Measurements from ENCODE around the gene USP24.
A peak's percentile ranks its signal among the peaks of the same experiment; 100 is the strongest.
"Not testable (repeated sequence)": the region's sequence is repeated elsewhere in the genome, so short reads cannot be mapped to it uniquely, and the experiment has no call there.

USP24 gene

GRCh38 chr1:55233145-55233777 is 18.1 kb upstream of the USP24 start:
- H3K56ac ChIP-seq (ENCODE audit: low read length) = peak overlapping the region; percentile 68
- peak overlapping the region; percentile 47 for H3K27ac ChIP-seq (ENCODE audit: low read depth, low read length)
- no peaks in the 10 kb centered on the region for H3K27me3 ChIP-seq (ENCODE audit: insufficient read depth, low read length, poor library complexity)
- DNase-seq = peak; percentile 95
- H3K4me3 ChIP-seq (ENCODE audit: low read length) = no peak overlapping the region
- H2BK5ac ChIP-seq (ENCODE audit: low read length) = peak overlapping the region; percentile 93
- H3K23ac ChIP-seq (ENCODE audit: low read length) = no peak overlapping the region
- no peak overlapping the region for H2BK15ac ChIP-seq (replicated peaks; ENCODE audit: low read depth)
- H3K4ac ChIP-seq (ENCODE audit: low read depth, low read length) = no peak overlapping the region
- no peak overlapping the region for H4K8ac ChIP-seq (ENCODE audit: low read depth, low read length)
- H3K4me1 ChIP-seq (ENCODE audit: control insufficient read depth, low read depth, low read length) = peaks cover 12% of the 10 kb centered on the region
- peak overlapping the region; percentile 10 for H3K18ac ChIP-seq (ENCODE audit: low read length)
- H2AK5ac ChIP-seq (ENCODE audit: low read length) = peak overlapping the region; percentile 57
- no peaks in the 10 kb centered on the region for H3K79me2 ChIP-seq (ENCODE audit: control insufficient read depth, insufficient read depth, low read length)
- H3K36me3 ChIP-seq (ENCODE audit: control insufficient read depth, insufficient read depth, low read length) = no peaks in the 10 kb centered on the region
- no peak overlapping the region for H3K4me2 ChIP-seq (ENCODE audit: low read length)
- peak overlapping the region; percentile 44 for H4K5ac ChIP-seq (ENCODE audit: low read length)
- no peak overlapping the region for H3K9ac ChIP-seq (ENCODE audit: low read length)
- no peaks in the 10 kb centered on the region for H3K79me1 ChIP-seq (ENCODE audit: low read length)
- no CpG with 5 or more reads among the region's 5 CpGs for WGBS (ENCODE audit: extremely low coverage, insufficient coverage, low lambda C conversion rate)
- peak overlapping the region; percentile 2 for H2BK120ac ChIP-seq (ENCODE audit: low read depth, low read length)

GRCh38 chr1:55232448-55233144 is 17.4 kb upstream of the USP24 start:
- no peak overlapping the region for H2BK15ac ChIP-seq (replicated peaks; ENCODE audit: low read depth)
- no peak overlapping the region for H3K9ac ChIP-seq (ENCODE audit: low read length)
- no peak overlapping the region for H4K5ac ChIP-seq (ENCODE audit: low read length)
- no peak overlapping the region for H2BK5ac ChIP-seq (ENCODE audit: low read length)
- peaks cover 12% of the 10 kb centered on the region for H3K4me1 ChIP-seq (ENCODE audit: control insufficient read depth, low read depth, low read length)
- no peak overlapping the region for H3K4ac ChIP-seq (ENCODE audit: low read depth, low read length)
- H4K8ac ChIP-seq (ENCODE audit: low read depth, low read length) = no peak overlapping the region
- H2AK5ac ChIP-seq (ENCODE audit: low read length) = no peak overlapping the region
- H3K27ac ChIP-seq (ENCODE audit: low read depth, low read length) = no peak overlapping the region
- no peaks in the 10 kb centered on the region for H3K27me3 ChIP-seq (ENCODE audit: insufficient read depth, low read length, poor library complexity)
- no peaks in the 10 kb centered on the region for H3K79me2 ChIP-seq (ENCODE audit: control insufficient read depth, insufficient read depth, low read length)
- no peaks in the 10 kb centered on the region for H3K36me3 ChIP-seq (ENCODE audit: control insufficient read depth, insufficient read depth, low read length)
- DNase-seq = peak; percentile 39
- no peak overlapping the region for H3K23ac ChIP-seq (ENCODE audit: low read length)
- no CpG with 5 or more reads among the region's 6 CpGs for WGBS (ENCODE audit: extremely low coverage, insufficient coverage, low lambda C conversion rate)
- H3K79me1 ChIP-seq (ENCODE audit: low read length) = no peaks in the 10 kb centered on the region
- no peak overlapping the region for H3K4me3 ChIP-seq (ENCODE audit: low read length)
- H3K18ac ChIP-seq (ENCODE audit: low read length) = peak overlapping the region; percentile 2
- no peak overlapping the region for H2BK120ac ChIP-seq (ENCODE audit: low read depth, low read length)
- peak overlapping the region; percentile 17 for H3K56ac ChIP-seq (ENCODE audit: low read length)
- no peak overlapping the region for H3K4me2 ChIP-seq (ENCODE audit: low read length)

GRCh38 chr1:55231745-55232144 is 16.6 kb upstream of the USP24 start:
- no CpG with 5 or more reads among the region's 3 CpGs for WGBS (ENCODE audit: extremely low coverage, insufficient coverage, low lambda C conversion rate)
- Histone ChIP-seq H3K9ac (ENCODE audit: low read length) (no peak overlapping the region), H3K27me3 (ENCODE audit: insufficient read depth, low read length, poor library complexity) (no peaks in the 10 kb centered on the region), H3K27ac (ENCODE audit: low read depth, low read length) (no peak overlapping the region), H3K4me2 (ENCODE audit: low read length) (no peak overlapping the region), H4K5ac (ENCODE audit: low read length) (no peak overlapping the region), H3K18ac (ENCODE audit: low read length) (peak overlapping the region; percentile 84), H3K4me1 (ENCODE audit: control insufficient read depth, low read depth, low read length) (peaks cover 12% of the 10 kb centered on the region), H2BK5ac (ENCODE audit: low read length) (no peak overlapping the region), H4K8ac (ENCODE audit: low read depth, low read length) (no peak overlapping the region), H3K23ac (ENCODE audit: low read length) (no peak overlapping the region), H3K79me2 (ENCODE audit: control insufficient read depth, insufficient read depth, low read length) (no peaks in the 10 kb centered on the region), H2BK120ac (ENCODE audit: low read depth, low read length) (no peak overlapping the region), H2BK15ac (replicated peaks; ENCODE audit: low read depth) (peak overlapping the region; percentile 99), H3K56ac (ENCODE audit: low read length) (no peak overlapping the region), H2AK5ac (ENCODE audit: low read length) (no peak overlapping the region), H3K4me3 (ENCODE audit: low read length) (no peak overlapping the region), H3K4ac (ENCODE audit: low read depth, low read length) (no peak overlapping the region), H3K36me3 (ENCODE audit: control insufficient read depth, insufficient read depth, low read length) (no peaks in the 10 kb centered on the region), H3K79me1 (ENCODE audit: low read length) (no peaks in the 10 kb centered on the region)
- no peak for DNase-seq

GRCh38 chr1:55230659-55231058 is 15.5 kb upstream of the USP24 start:
- Histone ChIP-seq H3K4me2 (ENCODE audit: low read length) (no peak overlapping the region), H3K23ac (ENCODE audit: low read length) (no peak overlapping the region), H3K4me1 (ENCODE audit: control insufficient read depth, low read depth, low read length) (peaks cover 12% of the 10 kb centered on the region), H3K56ac (ENCODE audit: low read length) (no peak overlapping the region), H3K4me3 (ENCODE audit: low read length) (no peak overlapping the region), H3K79me2 (ENCODE audit: control insufficient read depth, insufficient read depth, low read length) (no peaks in the 10 kb centered on the region), H3K36me3 (ENCODE audit: control insufficient read depth, insufficient read depth, low read length) (no peaks in the 10 kb centered on the region), H3K27ac (ENCODE audit: low read depth, low read length) (no peak overlapping the region), H3K4ac (ENCODE audit: low read depth, low read length) (no peak overlapping the region), H3K27me3 (ENCODE audit: insufficient read depth, low read length, poor library complexity) (no peaks in the 10 kb centered on the region), H2AK5ac (ENCODE audit: low read length) (no peak overlapping the region), H2BK120ac (ENCODE audit: low read depth, low read length) (no peak overlapping the region), H2BK15ac (replicated peaks; ENCODE audit: low read depth) (no peak overlapping the region), H4K8ac (ENCODE audit: low read depth, low read length) (no peak overlapping the region), H3K79me1 (ENCODE audit: low read length) (no peaks in the 10 kb centered on the region), H3K18ac (ENCODE audit: low read length) (no peak overlapping the region), H4K5ac (ENCODE audit: low read length) (no peak overlapping the region), H3K9ac (ENCODE audit: low read length) (no peak overlapping the region), H2BK5ac (ENCODE audit: low read length) (no peak overlapping the region)
- no CpG with 5 or more reads among the region's 3 CpGs for WGBS (ENCODE audit: extremely low coverage, insufficient coverage, low lambda C conversion rate)
- no peak for DNase-seq

- H4K5ac ChIP-seq (ENCODE audit: low read length); H3K9ac ChIP-seq (ENCODE audit: low read length); H3K23ac ChIP-seq (ENCODE audit: low read length); H2BK15ac ChIP-seq (replicated peaks; ENCODE audit: low read depth); H3K27ac ChIP-seq (ENCODE audit: low read depth, low read length); H3K4me2 ChIP-seq (ENCODE audit: low read length); H3K36me3 ChIP-seq (ENCODE audit: control insufficient read depth, insufficient read depth, low read length); H4K8ac ChIP-seq (ENCODE audit: low read depth, low read length); H3K79me1 ChIP-seq (ENCODE audit: low read length); H2AK5ac ChIP-seq (ENCODE audit: low read length); H2BK5ac ChIP-seq (ENCODE audit: low read length); H3K4me3 ChIP-seq (ENCODE audit: low read length); H3K79me2 ChIP-seq (ENCODE audit: control insufficient read depth, insufficient read depth, low read length); H3K27me3 ChIP-seq (ENCODE audit: insufficient read depth, low read length, poor library complexity); H2BK120ac ChIP-seq (ENCODE audit: low read depth, low read length); H3K4ac ChIP-seq (ENCODE audit: low read depth, low read length); DNase-seq; H3K18ac ChIP-seq (ENCODE audit: low read length); H3K56ac ChIP-seq (ENCODE audit: low read length): not testable (repeated sequence)
- H3K4me1 ChIP-seq (ENCODE audit: control insufficient read depth, low read depth, low read length) = peaks cover 12% of the 10 kb centered on the region
- no CpG with 5 or more reads among the region's 4 CpGs for WGBS (ENCODE audit: extremely low coverage, insufficient coverage, low lambda C conversion rate)
These were observed 14.6 kb upstream of the USP24 start for GRCh38 chr1:55229726-55230125.
